Measurements from ENCODE around the gene PLXNA4. TPM values are rescaled to one million over a fixed set of nuclear protein-coding genes. Genes with fewer than 3 reads are reported as not detected.
"Not testable (repeated sequence)": the region's sequence is repeated elsewhere in the genome, so short reads cannot be mapped to it uniquely, and the experiment has no call there.

Gene PLXNA4
- total RNA-seq, 1 donor from 2014 or later: 5.9 TPM

GRCh38 chr7:132185150-132185549, 391.1 kb downstream of the PLXNA4 start:
- intact Hi-C loops (cut with micrococcal nuclease): no loop called here

GRCh38 chr7:132183781-132184380, 392.4 kb downstream of the PLXNA4 start:
- intact Hi-C loops (cut with micrococcal nuclease): no loop called here

- intact Hi-C loops (cut with micrococcal nuclease): no loop called here
Measured at GRCh38 chr7:132182992-132183391, 393.3 kb downstream of the PLXNA4 start.

DNA sequence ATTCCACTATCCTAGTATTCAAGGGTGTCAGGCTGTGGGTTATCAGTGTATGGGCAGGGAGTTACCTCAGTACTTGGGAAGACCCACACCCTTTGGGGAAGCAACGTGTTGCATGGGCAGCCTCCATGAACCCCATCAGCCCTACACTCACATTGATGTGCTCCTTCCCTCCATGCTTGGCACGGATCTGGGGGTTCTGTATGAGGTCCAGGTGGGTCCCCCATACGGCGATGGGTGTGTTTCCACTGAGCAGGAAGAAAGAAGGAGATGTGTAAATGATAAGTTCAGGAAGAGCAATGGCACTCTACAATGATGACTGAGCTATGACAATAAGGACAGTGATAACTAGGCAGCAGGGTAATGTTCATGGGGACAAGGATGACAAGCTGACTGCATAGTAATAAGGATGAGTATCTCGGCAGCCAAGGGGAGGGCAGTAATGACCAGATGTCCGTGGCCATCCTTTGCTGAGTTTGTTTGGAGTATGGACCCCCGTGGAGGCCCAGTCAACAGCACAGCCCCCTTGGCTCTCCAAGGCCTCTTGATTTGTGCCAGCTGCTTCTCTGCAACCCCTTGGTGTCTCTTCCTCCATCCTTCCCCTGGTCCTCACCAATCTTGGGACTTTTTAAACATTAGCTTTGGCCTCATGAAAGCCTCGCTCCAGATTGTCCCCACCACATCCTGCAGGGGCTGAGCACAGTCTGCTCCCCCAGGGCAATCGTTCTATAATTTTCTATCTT, 394.2 kb downstream of the PLXNA4 start:
- intact Hi-C loops (cut with micrococcal nuclease): no loop called here

DNA sequence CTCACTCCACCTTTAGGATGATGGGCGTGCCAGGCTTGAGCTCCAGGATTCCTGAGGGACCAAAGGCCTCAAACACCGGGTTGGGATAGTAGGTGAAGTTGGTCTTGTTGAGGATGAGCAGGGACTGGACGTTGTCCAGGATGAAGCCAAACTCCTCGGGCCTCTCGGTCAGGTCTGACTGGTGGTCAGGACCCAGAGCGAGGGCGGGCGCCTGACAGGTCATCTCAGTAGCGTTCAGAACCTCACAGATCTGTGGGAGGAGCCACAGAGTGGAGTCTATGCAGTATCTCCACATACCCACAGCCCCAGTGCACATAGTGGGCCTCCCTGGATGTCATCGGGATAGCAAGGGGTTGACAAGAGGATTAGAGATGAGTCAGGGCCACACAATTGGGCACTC, 394.9 kb downstream of the PLXNA4 start:
- intact Hi-C loops (cut with micrococcal nuclease): no loop called here

DNA sequence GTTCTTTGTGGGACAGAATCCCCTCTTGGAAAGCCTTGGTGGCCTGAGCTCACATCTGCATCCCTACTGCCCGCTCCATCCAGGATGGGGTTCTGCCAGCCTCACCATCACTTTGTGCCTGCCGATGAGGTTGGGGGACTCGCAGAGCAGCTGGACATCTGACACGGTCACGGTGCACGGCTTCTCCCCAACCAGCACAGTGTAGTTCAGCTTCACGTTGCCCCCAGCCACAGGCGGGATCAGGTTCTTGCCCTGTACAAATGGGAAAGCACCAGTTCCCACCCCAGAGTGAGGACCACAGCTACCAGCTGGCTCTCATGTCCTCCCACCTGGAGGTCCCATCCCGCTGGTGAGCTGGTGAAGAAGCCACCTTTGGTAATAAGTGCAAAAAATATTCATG, 395.8 kb downstream of the PLXNA4 start:
- intact Hi-C loops (cut with micrococcal nuclease): no loop called here

DNA sequence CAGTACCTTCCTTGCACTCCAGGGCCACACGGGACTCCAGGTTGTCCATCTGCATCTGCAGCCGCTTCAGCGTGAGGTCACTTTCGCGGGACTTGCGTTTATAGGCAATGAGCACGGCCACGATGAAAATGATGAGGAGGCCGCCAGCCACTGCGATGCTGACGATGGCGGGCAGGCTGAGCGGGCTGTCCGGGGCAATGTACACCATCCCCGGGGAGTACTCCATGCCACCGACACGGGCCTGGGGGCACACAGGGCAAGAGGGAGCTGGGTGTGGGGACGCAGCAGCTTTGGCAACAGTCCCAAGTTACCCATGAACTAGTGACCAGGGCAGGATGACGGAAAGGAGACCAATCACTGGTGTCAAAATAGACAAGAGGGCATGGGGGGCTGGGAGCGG, 396.6 kb downstream of the PLXNA4 start:
- intact Hi-C loops (cut with micrococcal nuclease): no loop called here

GRCh38 chr7:132179080-132179430, 397.2 kb downstream of the PLXNA4 start:
- intact Hi-C loops (cut with micrococcal nuclease): no loop called here

GRCh38 chr7:132178402-132179079, 397.7 kb downstream of the PLXNA4 start:
- intact Hi-C loops (cut with micrococcal nuclease): not testable (repeated sequence)

- intact Hi-C loops (cut with micrococcal nuclease): no loop called here
Measured at GRCh38 chr7:132177708-132178401, 398.4 kb downstream of the PLXNA4 start.

DNA sequence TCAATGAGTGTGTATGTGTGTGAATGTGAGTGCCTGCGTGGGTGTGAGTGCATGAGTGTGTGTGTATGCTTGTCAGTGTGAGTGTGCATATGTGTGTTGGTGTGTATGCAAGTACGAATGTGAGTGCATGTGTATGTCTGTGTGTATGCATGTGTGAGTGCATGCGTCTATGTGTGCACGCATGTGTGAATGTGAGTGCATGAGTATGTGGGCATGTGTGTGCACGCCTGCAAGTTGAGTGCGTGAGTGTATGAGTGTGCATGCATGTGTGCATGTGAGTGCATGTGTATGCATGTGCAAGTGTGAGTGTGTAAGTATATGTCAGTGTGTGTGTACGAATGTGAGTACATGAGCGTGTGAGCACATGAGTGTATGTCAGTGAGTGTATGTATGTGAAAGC, 399.6 kb downstream of the PLXNA4 start:
- intact Hi-C loops (cut with micrococcal nuclease): no loop called here

GRCh38 chr7:132171130-132171576, 405.1 kb downstream of the PLXNA4 start:
- intact Hi-C loops (cut with micrococcal nuclease): no loop called here

DNA sequence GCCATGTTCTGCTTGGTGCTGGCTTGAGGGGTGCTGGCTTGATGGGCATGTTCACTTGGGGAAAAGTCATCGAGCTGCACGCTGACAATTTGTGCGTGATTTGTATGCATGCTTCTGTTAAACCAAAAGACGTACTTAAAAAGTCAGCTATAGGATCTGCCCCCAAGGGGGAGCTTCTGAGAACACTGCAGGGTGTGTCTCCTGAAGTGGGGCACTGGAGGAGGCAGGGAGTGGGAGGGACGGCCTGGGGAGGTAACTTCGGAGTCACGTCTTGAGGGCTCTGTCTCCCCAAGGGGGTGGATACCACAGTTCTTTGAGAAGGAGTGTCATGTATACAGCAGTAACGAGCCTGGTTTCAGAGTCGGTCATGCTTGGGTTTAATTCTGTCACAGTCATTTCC, 406.5 kb downstream of the PLXNA4 start:
- intact Hi-C loops (cut with micrococcal nuclease): no loop called here

- intact Hi-C loops (cut with micrococcal nuclease): no loop called here
Measured at GRCh38 chr7:132168239-132168638, 408.0 kb downstream of the PLXNA4 start.

DNA sequence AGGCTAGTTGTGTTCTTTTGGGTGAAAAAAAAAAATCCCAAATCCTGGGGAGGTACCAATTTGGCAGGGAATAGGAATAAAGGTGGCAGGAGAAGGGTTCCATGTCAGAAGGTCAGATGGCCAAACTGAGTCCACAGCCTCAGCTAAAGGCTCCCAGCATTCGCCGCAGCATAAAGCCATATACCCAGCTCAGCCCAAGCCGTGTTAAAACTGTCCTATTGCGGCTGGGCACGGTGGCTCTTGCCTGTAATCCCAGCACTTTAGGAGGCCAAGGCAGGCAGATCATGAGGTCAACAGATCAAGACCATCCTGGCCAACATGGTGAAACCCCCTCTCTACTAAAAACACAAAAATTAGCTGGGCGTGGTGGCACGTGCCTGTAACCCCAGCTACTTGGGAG, 410.6 kb downstream of the PLXNA4 start:
- intact Hi-C loops (cut with micrococcal nuclease): not testable (repeated sequence)

- intact Hi-C loops (cut with micrococcal nuclease): no loop called here
Measured at GRCh38 chr7:132164558-132165125, 411.6 kb downstream of the PLXNA4 start.

- intact Hi-C loops (cut with micrococcal nuclease): no loop called here
Measured at GRCh38 chr7:132162556-132163144, 413.6 kb downstream of the PLXNA4 start.

- intact Hi-C loops (cut with micrococcal nuclease): no loop called here
Measured at GRCh38 chr7:132161976-132162375, 414.3 kb downstream of the PLXNA4 start.

DNA sequence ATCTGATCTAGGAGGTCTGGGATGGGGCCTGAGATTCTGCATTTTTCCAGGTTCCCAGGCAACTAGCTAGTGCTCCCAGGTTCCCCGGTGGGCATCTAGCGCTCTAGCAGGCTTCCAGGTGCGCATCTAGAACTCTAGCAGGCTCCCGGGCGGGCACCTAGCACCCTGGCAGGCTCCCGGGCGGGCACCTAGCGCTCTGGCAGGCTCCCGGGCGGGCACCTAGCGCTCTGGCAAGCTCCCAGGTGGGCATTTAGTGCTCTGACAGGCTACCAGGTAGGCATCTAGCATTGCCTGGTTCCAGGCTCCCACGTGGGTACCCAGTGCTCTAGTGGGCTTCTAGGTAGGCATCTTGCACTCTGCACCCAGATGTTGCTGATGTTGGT, 414.7 kb downstream of the PLXNA4 start:
- intact Hi-C loops (cut with micrococcal nuclease): no loop called here

GRCh38 chr7:132160611-132161532, 415.4 kb downstream of the PLXNA4 start:
- intact Hi-C loops (cut with micrococcal nuclease): no loop called here
